Amniotic stem cell (primary cell): ENCODE data around the gene ERGIC1.
"Not testable (repeated sequence)": the region's sequence is repeated elsewhere in the genome, so short reads cannot be mapped to it uniquely, and the experiment has no call there.

ENCODE experiments used
- DNase-seq: peaks from one replicate; lab custom pipeline; 2025; lab: John Stamatoyannopoulos, UW

The ERGIC1 gene

DNA sequence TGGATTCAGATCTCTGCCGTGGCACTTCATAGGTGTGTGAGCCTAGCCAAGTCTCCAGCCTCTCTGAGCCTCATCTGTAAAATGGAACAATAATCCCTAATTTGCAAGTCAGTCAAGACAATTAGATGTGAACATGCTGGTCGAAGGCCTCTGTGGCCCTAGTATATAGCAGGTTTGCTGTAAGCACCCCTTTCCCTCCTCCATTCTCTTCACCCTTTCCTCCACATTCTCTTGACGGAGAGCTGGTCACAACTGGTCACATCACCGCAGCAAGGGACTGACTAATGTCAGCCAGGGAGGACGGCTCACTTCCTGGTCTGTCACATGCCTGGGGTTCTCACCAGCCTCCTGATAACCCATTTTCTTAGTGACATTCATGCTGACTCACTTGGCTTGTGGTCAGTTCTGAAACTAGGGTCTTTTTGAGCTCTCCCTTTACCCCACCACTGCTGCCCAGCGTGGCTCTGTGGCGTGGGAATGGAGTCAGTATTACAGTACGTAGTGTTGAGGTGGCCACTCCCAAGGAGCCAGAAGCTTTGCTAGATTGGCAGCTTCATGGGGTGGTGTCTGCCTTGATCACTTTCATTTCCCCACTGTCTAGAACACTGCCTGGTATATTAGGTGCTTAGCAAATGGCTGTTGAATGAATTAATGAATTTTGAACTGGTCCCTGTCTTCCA is 47.8 kb downstream of the ERGIC1 start:
- no peak for DNase-seq

DNA sequence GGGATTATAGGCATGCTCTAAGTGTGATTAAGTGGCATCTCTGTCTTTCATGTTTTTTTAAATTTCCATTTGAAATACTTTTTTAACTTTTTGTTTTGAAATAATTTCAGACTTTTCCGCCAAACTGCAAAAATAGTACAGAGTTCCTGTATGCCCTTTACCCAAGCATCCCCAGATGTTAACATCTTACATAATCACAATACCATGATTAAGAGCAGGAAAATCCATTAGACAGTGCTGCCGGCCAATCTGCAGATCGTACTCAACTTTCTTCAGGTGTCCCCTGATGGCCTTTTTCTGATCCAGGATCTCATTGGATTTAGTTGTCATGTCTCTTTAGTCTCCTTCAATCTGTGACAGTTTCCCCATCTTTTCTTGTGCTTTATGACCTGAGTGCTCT is 49.0 kb downstream of the ERGIC1 start:
- no peak for DNase-seq

DNA sequence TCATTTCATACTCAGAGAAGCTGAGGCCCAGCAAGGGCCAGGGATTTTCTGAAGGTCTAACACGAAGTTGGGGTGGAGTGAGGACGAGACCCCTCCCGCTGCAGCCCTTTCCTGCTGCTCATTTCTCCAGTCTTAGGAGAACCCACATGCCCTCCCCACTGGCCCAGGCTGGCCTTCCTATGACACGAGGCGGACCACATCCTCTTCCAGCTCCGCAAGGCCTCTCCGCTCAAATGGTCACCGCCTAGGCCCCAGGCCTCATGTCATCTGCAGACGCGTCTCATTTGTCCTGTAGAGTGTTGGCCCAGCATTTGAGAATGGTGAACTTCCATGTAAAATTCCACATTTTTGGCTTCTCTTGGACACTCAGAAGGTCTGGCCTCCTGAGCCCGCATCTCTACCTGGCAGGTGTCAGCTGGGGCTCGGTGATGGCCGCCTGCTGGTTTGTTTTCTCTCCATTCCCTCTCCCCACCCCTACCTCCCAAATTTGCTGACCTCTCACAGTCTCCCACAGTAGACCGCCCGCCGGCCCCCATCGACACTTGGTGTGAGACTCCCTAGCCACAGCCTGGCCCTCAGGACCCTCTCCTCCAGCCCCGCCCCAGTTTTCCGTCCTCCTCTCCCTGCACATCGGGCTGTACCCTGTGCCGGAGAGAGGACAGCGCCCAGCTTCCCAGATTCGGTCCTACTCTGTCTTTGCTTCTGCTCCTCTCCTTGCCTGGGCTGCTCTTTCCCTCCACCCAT is 51.7 kb downstream of the ERGIC1 start:
- DNase-seq, result no peak

DNA sequence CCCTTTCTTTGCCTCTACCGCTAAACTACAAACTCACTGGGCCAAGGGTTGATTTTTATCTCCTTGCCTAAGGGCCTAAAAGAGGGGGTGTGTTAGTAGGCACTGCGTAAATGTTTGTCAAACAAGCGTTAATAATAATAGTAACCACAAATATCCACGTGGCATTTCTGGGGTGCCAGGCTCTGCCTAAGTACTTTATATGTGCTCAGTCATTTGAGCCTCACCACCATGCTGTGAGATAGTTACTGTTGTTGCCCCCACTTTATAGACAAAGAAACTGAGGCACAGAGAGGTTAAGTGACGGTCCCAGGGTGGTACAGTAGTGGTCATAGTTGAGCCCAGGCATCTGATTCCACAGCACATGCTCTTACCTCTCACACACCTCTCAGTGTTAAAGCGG is 52.4 kb downstream of the ERGIC1 start:
- no peak for DNase-seq

DNA sequence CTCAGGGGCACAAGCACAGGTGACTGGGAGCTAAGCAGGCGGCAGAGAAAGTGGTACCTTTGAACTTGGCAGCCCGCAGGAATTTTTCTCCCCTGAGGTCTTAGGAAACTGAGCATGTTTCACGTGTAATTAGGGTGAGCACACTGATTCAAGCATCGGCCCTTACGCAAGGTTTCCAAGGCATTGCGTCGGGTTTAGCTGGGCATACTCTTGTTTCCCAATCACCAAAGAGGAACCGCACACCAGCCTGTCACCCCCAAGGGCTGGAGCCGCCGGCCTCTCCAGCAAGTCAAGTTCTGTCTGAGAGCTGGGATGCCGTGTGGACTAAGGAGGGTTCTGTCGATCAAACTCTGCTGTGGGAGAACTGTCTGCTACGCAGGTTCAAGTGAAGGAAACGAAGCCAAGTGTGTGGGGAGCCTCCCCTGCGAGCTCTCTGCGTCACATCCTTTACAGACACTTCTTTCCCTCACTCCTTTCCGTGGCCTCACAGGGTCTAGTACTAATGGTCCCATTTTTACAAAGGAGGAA is 53.0 kb downstream of the ERGIC1 start:
- DNase-seq, result no peak

DNA sequence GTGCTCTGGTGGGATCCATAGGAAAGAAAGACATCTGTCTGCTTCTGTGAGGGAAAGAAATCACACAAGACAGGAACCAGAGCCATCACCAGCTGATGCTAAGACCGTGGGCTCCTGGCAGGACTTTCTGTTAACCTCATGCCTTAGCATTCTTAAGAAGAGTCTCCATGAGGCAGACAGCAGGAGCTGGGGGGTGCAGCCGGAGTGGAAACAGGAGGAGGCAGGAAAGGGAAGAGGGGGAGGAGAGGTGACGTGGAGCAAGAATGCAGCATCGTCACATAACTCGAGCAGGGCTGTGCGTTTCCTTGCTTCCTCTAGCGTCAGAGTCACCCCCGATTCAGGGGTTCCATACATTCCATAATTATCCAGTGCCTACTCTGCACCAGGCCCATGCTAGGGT is 53.6 kb downstream of the ERGIC1 start:
- DNase-seq, result no peak

DNA sequence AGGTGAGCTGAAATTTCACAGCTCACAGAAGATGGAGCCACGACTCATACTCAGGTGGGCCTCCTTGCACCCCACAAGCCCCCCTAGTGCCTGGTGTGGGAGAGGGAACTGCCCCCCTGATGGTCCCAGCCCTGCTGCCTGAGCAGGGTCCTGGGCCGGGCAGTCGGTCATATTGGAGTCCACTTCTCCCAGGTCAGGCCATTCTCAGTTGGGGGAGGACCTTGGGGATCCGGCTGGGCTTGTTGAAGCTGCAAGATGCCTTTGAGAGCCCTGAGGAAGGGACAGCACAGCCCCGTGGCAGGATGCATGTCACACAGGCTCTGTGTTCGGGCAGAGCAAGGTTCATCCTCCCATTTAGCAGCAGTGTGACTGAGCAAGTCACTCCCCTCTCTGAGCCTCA is 56.6 kb downstream of the ERGIC1 start:
- DNase-seq, result no peak

DNA sequence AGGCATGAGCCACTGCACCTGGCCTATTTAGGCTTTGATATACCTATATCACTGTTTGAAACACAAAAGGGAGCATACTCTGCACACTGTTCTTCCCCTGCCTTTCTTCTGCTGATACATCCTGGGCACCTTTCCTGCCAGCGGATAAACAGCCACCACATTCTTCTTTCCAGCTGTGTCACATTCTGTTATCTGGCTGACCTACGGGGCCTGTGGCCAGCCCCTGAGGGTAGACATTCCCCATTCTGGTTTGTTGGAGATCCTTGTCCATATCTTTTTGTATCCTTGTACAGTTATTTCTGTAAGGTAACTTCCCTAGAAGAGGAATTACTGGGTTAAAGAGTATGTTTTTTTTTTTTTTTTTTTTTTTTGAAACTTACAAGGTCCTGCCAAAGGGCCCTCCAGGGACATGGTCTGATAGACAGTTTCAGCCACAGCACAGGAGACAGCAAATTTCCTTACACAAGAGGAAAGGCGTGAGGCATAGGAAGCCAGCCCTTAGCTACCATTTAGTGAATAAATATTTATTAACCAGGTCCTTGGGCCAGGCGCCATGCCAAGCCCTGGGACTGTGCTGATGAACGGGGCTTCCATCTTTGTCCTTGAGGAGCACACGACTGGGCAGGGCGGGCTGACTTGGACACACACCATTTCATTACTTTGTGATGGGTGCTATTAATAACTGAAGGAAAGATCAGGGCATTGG is 57.8 kb downstream of the ERGIC1 start:
- no peak for DNase-seq

DNA sequence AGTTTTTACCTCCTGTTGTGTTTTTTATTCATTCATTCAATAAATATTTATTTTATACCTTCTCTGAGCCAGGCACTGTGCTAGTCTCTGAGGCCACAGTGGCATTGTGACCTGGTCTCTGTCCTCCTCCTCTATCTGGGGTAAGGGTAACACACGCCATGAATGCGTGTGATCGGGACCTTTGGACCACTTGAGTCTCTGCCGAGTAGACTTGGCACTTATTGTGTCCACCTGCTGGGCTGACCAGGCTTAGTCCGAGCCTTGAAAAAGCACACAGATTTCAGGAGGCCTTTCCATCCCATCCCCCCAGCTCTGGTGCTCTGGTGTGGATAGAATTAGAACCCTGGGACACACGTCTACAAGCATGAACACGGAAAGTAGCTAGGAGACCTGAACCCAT is 58.7 kb downstream of the ERGIC1 start:
- DNase-seq, result no peak

DNA sequence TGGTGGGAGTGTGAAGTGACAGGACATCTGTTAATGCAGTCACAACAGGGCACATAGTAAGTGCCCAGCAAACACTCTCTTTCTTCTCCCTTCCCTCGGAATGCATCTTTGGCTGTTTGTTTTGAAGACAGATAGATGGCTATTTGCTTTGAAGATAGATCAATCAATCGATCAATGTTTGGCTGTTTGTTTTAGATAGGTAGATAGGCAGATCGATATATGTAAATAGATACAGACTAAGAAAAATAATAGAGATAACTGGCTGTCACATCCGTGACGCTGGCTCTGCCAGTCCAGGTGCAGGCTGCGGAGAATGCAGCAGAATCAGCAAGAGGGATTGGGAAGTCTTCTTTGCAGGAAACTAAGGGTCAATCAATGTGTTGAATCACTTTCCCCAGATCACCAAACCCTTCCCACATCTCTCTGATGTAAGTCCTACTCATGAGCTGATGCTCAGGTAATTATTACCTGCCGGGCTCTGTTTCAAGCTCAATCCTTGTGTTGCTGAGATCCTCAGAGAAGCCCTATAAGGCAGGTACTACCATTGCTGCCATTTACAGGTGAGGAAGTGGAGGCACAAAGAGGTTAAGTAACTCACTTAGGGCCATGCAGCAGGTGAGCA is 60.8 kb downstream of the ERGIC1 start:
- no peak for DNase-seq

DNA sequence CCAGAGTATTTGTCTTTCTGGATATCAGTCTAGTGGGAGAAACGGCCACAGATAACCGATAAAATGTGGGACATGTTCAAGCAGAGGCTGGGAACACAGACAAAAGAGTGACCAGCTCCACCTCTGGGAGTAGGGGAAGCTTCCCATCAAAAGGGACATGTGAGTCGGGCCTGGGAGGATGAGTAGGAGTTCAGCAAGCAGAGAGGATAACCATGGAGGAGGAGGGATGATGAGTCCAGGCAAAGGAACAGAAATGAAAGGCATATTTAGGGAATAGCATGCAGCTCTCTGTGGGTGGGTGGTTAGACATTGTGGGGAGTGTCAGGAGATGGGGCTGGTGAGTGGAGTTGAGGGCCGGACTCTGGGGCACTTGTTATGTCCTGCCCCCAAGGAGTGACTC is 61.5 kb downstream of the ERGIC1 start:
- no peak for DNase-seq

DNA sequence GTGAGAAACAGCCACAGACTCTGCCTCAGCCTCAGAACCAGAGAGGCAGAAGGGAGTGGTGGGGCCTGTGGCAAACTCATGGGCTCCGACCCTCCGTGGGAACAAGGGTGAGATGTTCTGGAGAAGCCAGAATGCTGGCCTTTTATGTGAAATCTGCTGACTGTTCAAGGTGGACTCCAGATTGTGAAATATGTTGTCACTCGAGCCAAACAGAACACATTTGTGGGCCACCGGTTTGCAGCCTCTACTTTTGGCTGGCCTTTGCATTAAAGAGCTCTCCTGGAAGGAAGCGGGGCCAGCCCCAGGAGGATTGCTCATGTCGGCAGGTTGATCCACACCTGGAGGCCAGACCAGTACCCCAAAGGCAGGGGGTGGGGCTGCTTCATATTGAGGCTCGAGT is 62.4 kb downstream of the ERGIC1 start:
- no peak for DNase-seq

DNA sequence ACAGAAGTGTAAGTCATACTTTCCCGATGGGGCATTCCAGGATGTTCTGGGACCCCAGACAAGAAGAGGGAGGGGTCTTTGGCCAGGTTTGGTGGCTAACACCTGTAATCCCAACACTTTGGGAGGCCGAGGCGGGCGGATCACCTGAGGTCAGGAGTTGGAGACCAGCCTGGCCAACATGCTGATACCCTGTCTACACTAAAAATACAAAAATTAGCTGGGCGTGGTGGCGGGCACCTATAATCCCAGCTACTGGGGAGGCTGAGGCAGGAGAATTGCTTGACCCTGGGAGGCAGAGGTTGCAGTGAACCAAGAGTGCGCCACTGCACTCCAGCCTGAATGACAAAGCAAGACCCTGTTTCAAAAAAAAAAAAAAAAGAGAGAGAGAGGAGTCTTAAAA is 63.0 kb downstream of the ERGIC1 start:
- DNase-seq, result not testable (repeated sequence)

DNA sequence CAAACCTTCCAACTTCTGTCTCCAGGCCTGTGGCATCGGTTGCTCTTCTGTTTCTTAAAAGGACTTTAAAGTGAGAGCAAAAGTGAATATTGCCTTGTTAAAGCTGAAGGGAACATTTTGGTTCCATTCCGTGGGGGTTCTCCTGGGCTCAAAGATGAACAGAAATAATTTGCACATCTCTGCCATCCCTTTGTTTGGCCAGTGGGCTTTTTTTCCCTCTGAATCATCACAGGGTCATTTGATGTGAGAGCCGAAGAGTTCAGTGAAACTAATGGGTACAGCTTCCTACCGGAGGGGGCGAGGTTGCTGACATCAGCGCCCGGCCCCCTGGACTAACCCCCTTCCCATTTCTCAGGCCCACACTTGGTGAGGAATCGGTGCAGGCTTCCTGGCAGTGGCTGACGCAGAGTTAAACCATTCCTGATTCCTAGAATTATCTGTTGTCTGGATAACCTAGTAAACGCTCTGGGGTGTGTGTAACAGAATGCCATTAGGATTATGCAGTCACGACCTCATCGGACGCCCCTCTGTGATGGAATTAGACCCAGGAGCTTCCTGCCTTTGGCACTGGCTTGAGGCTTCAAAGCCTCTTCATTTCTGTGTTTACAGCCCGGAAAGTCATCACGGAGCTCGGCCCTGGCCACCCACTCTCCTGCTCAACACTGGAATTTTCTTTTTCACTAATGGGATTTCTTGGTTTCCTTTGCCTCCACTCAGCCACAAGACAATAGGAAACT is 63.6 kb downstream of the ERGIC1 start:
- peak; percentile 81 for DNase-seq

DNA sequence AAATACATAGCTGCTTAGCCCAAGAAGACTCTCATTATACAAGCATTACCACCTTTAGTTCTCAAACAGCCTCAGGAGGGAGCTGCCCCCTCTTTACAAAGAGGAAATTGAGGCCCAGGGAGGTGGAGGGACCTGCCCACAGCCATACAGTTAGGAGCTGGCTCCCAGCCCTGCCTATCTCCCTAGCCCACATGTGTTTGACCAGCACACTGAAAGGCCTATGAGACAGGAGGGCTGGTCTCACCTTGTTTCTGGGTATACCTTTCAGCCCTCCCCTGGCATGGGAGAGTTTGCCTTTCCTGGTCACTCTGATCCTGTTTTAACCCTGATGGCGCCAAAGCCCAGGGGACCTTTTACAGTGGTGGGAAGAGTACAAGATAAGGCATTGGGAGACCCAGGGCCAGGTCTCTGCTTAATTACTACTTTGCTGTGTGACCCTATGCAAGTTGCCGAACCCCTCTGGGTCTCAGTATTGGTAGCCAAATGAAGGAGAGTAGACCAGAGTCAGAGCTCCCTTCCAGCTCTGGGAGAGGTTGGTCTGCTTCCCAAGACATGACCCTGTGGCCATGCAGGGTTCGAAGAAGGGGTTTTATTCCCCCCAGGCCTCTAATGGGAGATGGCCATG is 64.3 kb downstream of the ERGIC1 start:
- DNase-seq, result no peak

DNA sequence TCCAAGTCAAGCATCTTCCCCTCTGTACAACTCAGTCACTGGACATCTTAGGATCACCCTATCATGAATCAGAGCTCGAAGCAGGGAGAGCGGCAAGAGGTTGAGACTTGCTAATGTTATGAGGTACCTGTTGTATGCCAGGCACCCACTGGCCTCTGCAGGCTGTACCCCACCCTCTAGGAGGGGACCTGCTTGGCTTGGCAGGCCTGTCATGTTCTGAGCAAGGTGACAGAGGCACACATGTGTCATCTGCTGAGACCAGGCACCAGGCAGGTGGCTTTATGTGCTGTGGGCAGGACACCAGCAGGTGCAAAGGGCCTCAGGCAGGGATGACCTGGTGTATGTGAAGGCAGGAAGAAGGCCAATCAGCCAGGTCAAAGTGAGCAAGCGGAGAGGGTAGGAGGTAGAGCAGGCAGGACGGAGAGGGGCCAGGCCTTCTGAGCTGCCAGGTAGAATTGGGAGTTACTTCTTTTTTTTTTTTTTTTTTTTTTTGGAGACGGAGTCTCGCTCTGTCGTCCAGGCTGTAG is 64.9 kb downstream of the ERGIC1 start:
- no peak for DNase-seq

DNA sequence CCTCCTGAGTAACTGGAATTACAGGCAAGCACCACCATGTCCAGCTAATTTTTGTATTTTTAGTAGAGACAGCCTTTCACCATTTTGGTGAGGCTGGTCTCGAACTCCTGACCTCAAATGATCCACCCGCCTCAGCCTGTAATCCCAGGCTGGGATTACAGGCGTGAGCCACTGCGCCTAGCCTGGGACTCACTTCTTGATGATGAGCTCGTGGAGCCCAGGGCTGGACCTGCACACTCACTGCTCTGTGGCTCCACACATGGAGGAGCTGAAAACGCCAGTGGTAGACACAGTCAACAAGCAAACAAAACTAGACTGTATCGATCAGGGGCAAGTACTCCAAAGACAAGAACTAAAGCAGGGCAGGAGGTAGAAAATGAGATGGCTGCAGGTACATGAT is 65.4 kb downstream of the ERGIC1 start:
- DNase-seq, result no peak

DNA sequence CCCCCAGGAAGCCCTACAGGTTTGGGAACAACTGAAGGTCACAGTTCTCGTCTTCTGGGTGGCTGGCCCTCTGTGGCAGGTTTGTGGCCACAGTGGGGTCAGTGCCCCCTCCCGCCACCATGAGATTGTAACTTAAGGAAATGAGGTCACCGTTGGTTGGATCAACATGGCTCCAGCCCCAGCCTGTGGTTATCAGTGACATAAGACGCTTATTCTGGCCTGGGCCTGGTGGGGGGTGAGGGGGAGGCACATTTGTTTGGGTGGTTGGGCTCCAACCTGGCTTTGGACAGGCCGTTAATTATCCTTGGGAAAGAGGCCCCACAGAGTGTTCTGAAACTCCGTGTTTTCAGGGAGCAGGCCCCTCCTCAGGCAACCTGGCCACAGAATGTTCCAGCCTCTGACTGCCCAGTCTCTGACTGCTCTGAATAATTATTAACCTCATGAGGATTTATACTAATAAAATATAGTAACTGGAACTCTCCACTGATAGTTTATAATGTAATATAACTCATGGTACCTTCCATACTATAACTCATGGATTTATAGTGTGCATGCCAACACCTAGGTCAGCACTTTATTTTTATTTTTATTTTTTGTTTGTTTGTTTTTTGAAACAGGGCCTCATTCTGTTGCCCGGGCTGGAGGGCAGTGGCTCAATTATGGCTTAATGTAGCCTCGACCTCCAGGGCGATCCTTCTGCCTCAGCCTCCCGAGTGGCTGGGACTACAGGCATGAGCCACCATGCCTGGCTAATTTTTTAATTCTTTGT is 67.1 kb downstream of the ERGIC1 start:
- DNase-seq, result no peak

DNA sequence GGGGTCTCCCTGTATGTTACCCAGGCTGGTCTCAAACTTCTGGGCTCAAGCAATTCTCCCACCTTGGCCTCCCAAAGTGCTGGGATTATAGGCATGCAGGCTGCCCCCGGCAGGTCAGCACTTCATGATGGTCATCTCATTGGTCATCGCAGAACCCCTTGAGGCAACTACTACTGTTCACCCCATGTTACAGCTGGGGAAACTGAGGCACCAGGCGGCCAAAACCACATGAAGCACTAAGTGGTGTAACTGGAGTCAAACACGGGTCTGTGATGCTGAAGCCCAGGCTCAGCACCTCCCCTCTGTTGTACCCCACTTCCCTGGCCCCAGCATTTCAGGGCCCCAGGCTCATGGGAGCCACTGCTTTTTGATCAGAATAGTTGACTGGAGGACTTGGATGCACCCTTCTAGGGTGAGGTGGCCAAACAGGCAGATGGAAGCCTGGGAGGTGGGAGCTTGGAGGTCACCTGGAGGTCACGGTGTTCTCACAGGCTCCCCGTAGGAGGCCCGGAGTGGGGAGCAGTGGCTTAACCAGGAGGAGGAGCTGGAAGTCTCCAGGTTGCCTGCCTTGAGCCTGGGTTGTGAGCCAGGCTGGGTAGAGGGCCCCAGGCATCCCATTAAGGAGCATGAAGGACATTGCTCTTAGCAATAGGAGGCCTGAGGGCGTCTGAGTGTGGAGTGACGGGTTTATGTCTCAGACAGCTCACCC is 67.9 kb downstream of the ERGIC1 start:
- DNase-seq, result no peak
